Measurements from ENCODE around the gene CD6.

CD6 gene

DNA sequence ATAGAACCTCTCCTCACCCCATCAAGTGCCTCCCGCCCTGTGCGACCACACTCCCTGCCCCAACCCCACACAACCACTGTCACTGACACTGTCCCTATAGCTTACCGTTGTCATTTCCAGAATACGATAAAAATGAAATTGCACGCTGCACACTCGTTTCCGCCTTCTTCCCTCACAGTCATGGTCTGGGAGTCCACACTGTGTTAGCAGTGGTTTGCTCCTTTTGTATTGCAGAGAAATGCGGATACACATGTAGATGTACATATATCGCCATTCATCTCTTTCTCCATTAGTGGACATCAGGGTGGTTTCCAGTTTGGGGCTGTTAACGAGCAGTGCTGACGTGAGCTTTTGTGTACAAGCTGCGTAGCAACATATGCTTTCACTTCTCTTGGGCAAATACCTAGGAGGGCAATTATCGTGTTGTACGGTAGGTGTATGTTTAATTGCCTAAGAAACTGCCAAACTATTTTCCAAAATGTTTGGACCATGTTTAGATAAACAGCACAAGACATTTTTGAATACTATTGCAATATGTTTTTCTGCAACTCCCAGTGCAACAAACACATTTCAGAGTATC lies 71.6 kb downstream of the CD6 start:
- Mint-ChIP-seq H3K9me3 (no peaks in the 10 kb centered on the region), H3K36me3 (ENCODE audit: low read depth) (peaks cover 15% of the 10 kb centered on the region), H3K4me1 (ENCODE audit: low read depth) (peaks cover 56% of the 10 kb centered on the region), H3K27me3 (ENCODE audit: low read depth) (no peaks in the 10 kb centered on the region), H3K27ac (peak overlapping the region; percentile 96), H3K4me3 (peak overlapping the region; percentile 67)

DNA sequence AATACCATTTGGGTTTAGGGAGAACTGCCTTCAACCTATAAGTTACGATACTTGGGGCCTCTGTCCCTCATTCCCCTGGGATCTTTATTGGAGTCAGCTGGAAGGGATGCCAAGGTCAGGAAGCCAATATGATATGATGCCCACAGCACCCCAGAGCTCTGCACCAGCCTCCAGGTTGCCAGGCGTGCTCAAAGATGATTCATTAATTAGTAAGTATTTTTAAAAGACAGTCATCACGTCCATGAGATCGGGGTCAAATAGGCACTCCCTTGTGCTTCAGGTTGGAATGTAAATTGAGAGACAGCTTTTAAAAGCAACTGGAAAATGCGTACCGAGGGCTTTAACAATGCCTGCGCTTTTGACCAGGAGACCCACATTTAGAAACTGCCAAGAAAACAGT lies 73.8 kb downstream of the CD6 start:
- Mint-ChIP-seq H3K27ac (no peak overlapping the region), H3K4me3 (no peak overlapping the region), H3K4me1 (ENCODE audit: low read depth) (peaks cover 66% of the 10 kb centered on the region), H3K27me3 (ENCODE audit: low read depth) (no peaks in the 10 kb centered on the region), H3K9me3 (no peaks in the 10 kb centered on the region), H3K36me3 (ENCODE audit: low read depth) (peaks cover 25% of the 10 kb centered on the region)

- Mint-ChIP-seq H3K27ac (no peak overlapping the region), H3K4me1 (ENCODE audit: low read depth) (peaks cover 54% of the 10 kb centered on the region), H3K4me3 (no peak overlapping the region), H3K36me3 (ENCODE audit: low read depth) (peaks cover 32% of the 10 kb centered on the region), H3K27me3 (ENCODE audit: low read depth) (no peaks in the 10 kb centered on the region), H3K9me3 (no peaks in the 10 kb centered on the region)
Observed at GRCh38 chr11:61046833-61047232, 75.4 kb downstream of the CD6 start.

- no peaks in the 10 kb centered on the region for H3K27me3 Mint-ChIP-seq (ENCODE audit: low read depth)
- H3K9me3 Mint-ChIP-seq = no peaks in the 10 kb centered on the region
- H3K4me1 Mint-ChIP-seq (ENCODE audit: low read depth) = peaks cover 45% of the 10 kb centered on the region
- H3K4me3 Mint-ChIP-seq = peak overlapping the region; percentile 41
- H3K27ac Mint-ChIP-seq = peak overlapping the region; percentile 79
- H3K36me3 Mint-ChIP-seq (ENCODE audit: low read depth) = peaks cover 36% of the 10 kb centered on the region
Observed at GRCh38 chr11:61048368-61049062, 77.0 kb downstream of the CD6 start.

DNA sequence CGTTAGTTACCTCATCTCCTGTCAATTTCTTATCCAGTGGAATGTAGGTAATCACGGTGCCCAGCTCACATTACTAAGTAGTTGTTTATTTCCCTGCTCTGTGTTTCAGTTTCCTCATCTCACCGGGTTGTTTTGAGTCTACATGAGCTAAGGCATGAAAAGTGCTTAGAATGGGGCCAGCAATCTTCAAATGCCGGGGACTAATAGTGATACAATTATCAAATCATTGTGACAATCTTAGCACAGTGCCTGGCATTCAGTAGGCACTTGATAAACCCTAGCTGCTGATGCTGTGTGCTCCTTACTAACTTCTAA lies 77.5 kb downstream of the CD6 start:
- H3K27ac Mint-ChIP-seq = peak overlapping the region; percentile 79
- peak overlapping the region; percentile 41 for H3K4me3 Mint-ChIP-seq
- H3K9me3 Mint-ChIP-seq = no peaks in the 10 kb centered on the region
- H3K36me3 Mint-ChIP-seq (ENCODE audit: low read depth) = peaks cover 41% of the 10 kb centered on the region
- H3K4me1 Mint-ChIP-seq (ENCODE audit: low read depth) = peaks cover 49% of the 10 kb centered on the region
- H3K27me3 Mint-ChIP-seq (ENCODE audit: low read depth) = no peaks in the 10 kb centered on the region

DNA sequence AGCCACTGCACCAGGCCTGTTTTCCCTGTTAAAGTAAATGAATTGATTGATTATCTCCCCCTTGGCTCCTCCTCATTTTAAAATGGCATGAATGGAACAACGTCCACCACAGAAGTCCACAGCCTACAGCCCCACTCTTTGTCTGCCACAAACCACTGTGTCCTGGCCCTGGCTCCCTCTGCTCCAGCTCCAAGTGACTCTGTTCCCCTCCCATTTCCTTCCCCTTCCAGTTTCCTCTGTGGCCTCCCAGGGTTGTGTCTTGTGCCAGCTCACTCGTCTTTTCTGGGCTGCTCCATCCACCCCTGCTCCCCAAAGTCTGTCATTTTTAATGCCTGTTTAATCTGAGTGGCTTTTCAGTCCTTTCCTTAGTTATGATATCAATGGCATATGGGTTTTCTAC lies 78.4 kb downstream of the CD6 start:
- Mint-ChIP-seq H3K27ac (peak overlapping the region; percentile 54), H3K9me3 (no peaks in the 10 kb centered on the region), H3K27me3 (ENCODE audit: low read depth) (no peaks in the 10 kb centered on the region), H3K36me3 (ENCODE audit: low read depth) (peaks cover 43% of the 10 kb centered on the region), H3K4me1 (ENCODE audit: low read depth) (peaks cover 53% of the 10 kb centered on the region), H3K4me3 (no peak overlapping the region)

DNA sequence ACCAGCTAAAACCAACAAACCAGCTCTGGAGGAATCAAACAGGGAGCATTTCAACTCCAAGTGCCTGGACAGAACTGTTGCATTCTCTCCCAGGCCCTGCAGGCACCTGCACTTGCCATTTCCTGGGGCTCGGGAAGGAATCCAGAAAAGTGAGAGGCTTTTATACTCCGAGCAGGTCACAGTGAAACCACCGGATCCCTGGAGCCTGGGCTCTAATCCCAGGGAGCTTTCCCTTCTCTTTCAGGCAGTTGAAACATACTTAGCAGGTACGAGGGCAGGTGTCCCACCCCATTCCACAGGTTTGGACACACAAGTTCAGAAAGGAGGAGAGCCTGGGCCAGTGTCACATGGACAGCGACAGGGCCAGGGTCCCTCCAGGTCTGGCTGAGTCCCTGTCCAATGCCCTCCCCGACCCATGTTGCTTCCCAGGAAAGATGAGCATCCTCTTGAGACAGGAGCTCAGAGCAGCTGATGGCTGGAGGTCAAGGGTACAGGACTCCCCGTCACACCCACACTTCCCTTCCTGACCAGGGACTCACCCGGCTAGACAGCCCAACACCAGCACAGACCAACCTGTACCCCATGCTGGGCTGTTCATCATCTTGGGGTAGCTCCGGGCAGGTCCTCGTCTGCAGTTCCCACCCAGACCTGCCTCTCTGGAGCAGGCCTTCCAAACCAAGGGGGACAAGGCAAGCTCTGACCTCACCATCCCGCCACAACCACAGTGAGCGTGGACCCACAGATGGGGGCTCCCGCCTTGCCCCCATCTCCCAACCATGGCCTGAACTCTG lies 80.9 kb downstream of the CD6 start:
- Mint-ChIP-seq H3K4me1 (ENCODE audit: low read depth) (peaks cover 51% of the 10 kb centered on the region), H3K4me3 (no peak overlapping the region), H3K27ac (peak overlapping the region; percentile 53)

DNA sequence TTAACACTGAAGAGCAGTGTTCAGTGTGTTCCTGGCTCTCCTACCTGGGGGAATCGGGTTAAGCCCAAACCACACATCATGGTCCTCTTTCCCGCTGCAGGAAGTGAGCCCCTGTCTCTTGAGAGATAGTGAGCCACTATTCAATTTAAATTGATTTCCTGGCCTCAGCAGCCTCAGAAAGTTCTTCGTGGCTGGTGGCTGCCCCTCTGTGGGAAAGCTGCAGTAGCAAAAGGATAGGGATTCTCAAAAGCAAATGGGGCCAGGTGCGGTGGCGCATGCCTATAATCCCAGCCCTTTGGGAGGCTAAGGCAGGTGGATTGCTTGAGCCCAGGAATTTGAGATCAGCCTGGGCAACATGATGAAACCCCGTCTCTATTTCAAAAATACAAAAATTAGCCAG lies 81.7 kb downstream of the CD6 start:
- Mint-ChIP-seq H3K4me3 (no peak overlapping the region), H3K9me3 (no peaks in the 10 kb centered on the region), H3K27me3 (ENCODE audit: low read depth) (no peaks in the 10 kb centered on the region), H3K27ac (peak overlapping the region; percentile 53), H3K36me3 (ENCODE audit: low read depth) (peaks cover 42% of the 10 kb centered on the region), H3K4me1 (ENCODE audit: low read depth) (peaks cover 47% of the 10 kb centered on the region)

More for the DNA sequence above, 80.9 kb downstream of the CD6 start:
- no peaks in the 10 kb centered on the region for H3K9me3 Mint-ChIP-seq
- no peaks in the 10 kb centered on the region for H3K27me3 Mint-ChIP-seq (ENCODE audit: low read depth)
- H3K36me3 Mint-ChIP-seq (ENCODE audit: low read depth) = peaks cover 42% of the 10 kb centered on the region

DNA sequence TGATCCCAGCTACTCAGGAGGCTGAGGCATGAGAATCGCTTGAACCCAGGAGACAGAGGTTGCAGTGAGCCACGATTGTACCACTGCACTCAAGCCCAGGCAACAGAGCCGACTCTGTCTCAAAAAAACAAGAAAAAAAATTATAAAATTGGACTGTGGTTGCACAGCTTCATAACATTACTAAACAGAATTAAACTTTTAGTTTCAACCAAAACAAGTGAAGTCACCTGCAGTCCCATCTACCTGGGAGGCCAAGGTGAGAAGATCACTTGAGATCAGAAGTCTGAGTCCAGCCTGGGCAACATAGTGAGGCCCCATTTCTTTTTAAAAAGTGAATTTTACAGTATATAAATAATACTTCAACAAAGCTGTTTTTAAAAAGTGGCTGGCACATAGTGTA lies 83.0 kb downstream of the CD6 start:
- no peak overlapping the region for H3K27ac Mint-ChIP-seq
- H3K36me3 Mint-ChIP-seq (ENCODE audit: low read depth) = peaks cover 43% of the 10 kb centered on the region
- no peaks in the 10 kb centered on the region for H3K9me3 Mint-ChIP-seq
- no peaks in the 10 kb centered on the region for H3K27me3 Mint-ChIP-seq (ENCODE audit: low read depth)
- peaks cover 47% of the 10 kb centered on the region for H3K4me1 Mint-ChIP-seq (ENCODE audit: low read depth)
- no peak overlapping the region for H3K4me3 Mint-ChIP-seq

- Mint-ChIP-seq H3K4me1 (ENCODE audit: low read depth) (peaks cover 47% of the 10 kb centered on the region), H3K27me3 (ENCODE audit: low read depth) (no peaks in the 10 kb centered on the region), H3K27ac (peak overlapping the region; percentile 62), H3K36me3 (ENCODE audit: low read depth) (peaks cover 41% of the 10 kb centered on the region), H3K4me3 (no peak overlapping the region), H3K9me3 (no peaks in the 10 kb centered on the region)
Observed at GRCh38 chr11:61054927-61055562, 83.6 kb downstream of the CD6 start.

DNA sequence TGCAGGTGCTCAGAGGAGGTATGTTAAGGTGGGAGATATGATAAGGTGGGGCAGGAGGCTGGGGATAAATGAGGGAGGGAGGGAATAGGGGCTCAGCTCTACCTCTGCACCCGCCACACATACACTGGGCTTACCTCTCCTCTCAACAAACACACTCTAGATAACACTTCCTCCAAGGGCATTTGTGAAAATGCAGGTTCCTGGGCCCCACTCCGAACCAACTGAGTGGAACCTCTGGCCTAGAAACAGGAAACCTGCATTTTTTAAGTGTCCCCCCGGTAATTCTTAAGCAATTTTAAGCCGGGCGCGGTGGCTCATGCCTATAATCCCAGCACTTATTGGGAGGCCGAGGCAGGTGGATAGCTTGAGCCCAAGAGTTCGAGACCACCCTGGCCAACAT lies 84.3 kb downstream of the CD6 start:
- H3K36me3 Mint-ChIP-seq (ENCODE audit: low read depth) = peaks cover 37% of the 10 kb centered on the region
- peak overlapping the region; percentile 49 for H3K27ac Mint-ChIP-seq
- peaks cover 48% of the 10 kb centered on the region for H3K4me1 Mint-ChIP-seq (ENCODE audit: low read depth)
- H3K9me3 Mint-ChIP-seq = no peaks in the 10 kb centered on the region
- no peak overlapping the region for H3K4me3 Mint-ChIP-seq
- no peaks in the 10 kb centered on the region for H3K27me3 Mint-ChIP-seq (ENCODE audit: low read depth)

DNA sequence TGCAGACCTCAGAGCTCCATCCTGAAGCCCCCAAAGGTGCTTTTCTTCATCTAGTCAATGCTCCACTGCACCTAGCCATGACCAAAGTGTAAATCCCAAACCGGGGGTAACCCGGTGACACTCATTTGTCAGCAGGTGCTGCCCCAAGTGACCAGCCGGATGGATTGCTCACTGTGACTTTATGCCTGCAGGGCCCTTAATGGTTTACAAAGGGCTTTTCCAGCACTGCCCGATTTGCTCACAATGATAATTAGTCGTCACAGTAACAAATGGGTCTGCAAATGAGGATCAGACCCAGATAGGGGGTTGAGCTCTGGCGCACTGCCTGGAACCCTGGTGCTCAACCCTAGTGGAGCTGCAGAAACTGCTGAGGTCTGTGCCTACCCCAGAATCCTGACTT lies 85.1 kb downstream of the CD6 start:
- peaks cover 36% of the 10 kb centered on the region for H3K36me3 Mint-ChIP-seq (ENCODE audit: low read depth)
- no peak overlapping the region for H3K4me3 Mint-ChIP-seq
- peaks cover 55% of the 10 kb centered on the region for H3K4me1 Mint-ChIP-seq (ENCODE audit: low read depth)
- no peaks in the 10 kb centered on the region for H3K27me3 Mint-ChIP-seq (ENCODE audit: low read depth)
- no peaks in the 10 kb centered on the region for H3K9me3 Mint-ChIP-seq
- H3K27ac Mint-ChIP-seq = no peak overlapping the region

DNA sequence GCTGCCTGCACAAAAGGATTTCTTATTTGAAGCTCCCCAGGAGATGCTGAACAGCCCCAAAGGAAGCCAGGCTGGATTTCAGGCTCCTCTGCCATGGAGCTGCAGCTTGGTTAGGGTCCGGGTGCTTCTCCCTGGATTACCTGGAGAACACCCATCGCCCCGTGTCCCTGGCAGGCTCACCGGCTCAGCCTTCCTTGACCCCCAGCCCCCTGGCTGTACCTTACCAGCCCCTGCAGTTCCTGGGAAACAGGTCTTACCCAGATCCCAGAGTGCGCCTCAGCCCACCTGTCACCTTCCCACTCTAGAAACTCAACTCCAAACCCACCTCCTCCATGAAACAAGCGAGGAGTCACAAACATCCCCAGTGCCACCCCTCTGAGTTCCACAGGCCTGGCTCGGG lies 85.5 kb downstream of the CD6 start:
- Mint-ChIP-seq H3K9me3 (no peaks in the 10 kb centered on the region), H3K27me3 (ENCODE audit: low read depth) (no peaks in the 10 kb centered on the region), H3K4me3 (no peak overlapping the region), H3K27ac (no peak overlapping the region), H3K36me3 (ENCODE audit: low read depth) (peaks cover 40% of the 10 kb centered on the region), H3K4me1 (ENCODE audit: low read depth) (peaks cover 59% of the 10 kb centered on the region)

DNA sequence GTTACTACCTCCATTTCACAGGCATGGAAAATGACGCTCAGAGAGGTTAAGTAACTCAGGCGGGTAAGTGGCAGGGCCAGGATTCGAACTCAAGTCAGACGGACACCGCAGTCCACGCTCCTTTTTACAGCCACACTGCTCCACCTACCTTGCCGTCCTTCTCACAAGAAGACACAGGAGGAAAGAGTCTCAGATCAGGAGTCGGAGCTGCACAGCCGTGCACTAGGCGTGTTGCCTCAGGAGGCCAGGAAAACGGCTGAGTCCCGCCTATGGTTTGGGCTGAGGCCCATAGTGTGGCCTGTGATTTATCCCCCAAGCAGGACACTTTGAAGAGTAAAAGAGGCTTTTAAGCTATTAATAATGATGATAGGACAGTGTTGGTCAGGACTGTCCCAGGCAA lies 86.1 kb downstream of the CD6 start:
- Mint-ChIP-seq H3K27ac (no peak overlapping the region), H3K4me3 (no peak overlapping the region), H3K4me1 (ENCODE audit: low read depth) (peaks cover 62% of the 10 kb centered on the region), H3K9me3 (no peaks in the 10 kb centered on the region), H3K27me3 (ENCODE audit: low read depth) (no peaks in the 10 kb centered on the region), H3K36me3 (ENCODE audit: low read depth) (peaks cover 44% of the 10 kb centered on the region)
